Measurements from ENCODE around the gene SLC6A14.

- TF ChIP-seq, protein P1, sequence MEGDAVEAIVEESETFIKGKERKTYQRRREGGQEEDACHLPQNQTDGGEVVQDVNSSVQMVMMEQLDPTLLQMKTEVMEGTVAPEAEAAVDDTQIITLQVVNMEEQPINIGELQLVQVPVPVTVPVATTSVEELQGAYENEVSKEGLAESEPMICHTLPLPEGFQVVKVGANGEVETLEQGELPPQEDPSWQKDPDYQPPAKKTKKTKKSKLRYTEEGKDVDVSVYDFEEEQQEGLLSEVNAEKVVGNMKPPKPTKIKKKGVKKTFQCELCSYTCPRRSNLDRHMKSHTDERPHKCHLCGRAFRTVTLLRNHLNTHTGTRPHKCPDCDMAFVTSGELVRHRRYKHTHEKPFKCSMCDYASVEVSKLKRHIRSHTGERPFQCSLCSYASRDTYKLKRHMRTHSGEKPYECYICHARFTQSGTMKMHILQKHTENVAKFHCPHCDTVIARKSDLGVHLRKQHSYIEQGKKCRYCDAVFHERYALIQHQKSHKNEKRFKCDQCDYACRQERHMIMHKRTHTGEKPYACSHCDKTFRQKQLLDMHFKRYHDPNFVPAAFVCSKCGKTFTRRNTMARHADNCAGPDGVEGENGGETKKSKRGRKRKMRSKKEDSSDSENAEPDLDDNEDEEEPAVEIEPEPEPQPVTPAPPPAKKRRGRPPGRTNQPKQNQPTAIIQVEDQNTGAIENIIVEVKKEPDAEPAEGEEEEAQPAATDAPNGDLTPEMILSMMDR (IDR thresholded peaks at IDR 0.05; ENCODE audit: poor library complexity), result no peak
- TF ChIP-seq EZH2 (IDR thresholded peaks at IDR 0.05; ENCODE audit: borderline replicate concordance) (no peak), EZH2phosphoT487 (IDR thresholded peaks at IDR 0.05; ENCODE audit: low read depth, severe bottlenecking, unreplicated experiment) (no peak)
Measured at GRCh38 chrX:116435597-116435996, 809 bp upstream of the SLC6A14 start.

Measured in hepatocyte (in vitro differentiated cells).